Activated CD8-positive, alpha-beta memory T cell treated with anti-CD3 and anti-CD28 coated beads, Interleukin-2, amount 10 ng/mL, durations not matched to agents 7 days and 5 days (primary cell): ENCODE data around the gene TTYH2. TPM values are rescaled to one million over a fixed set of nuclear protein-coding genes. Genes with fewer than 3 reads are reported as not detected.

Experiments used
- ATAC-seq: fragments of 150-1000 bp; cut with Tn5 transposase; one replicate; pipeline ENCODE4 v1.10.0; 2021; ENCODE audit warnings: moderate library complexity
- CTCF ChIA-PET: fragments of 350-600 bp; sonication (Branson Sonifier 250); formaldehyde crosslinking; loops from one replicate; lab custom pipeline; 2021; ENCODE audit warnings: antibody characterized with exemption; lab: Charles Lee
- DNase-seq: peaks from one replicate; pipeline ENCODE4 v3.0.0-alpha.2; 2020
- H3K27ac Mint-ChIP-seq: one replicate; pipeline ENCODE4 v1.8.0; 2021; ENCODE audit warnings: mild to moderate bottlenecking, mixed read lengths
- H3K27me3 Mint-ChIP-seq: one replicate; pipeline ENCODE4 v1.8.0; 2021; ENCODE audit warnings: mixed read lengths
- H3K36me3 Mint-ChIP-seq: one replicate; pipeline ENCODE4 v1.8.0; 2021; ENCODE audit warnings: mild to moderate bottlenecking, mixed read lengths
- H3K4me1 Mint-ChIP-seq: one replicate; pipeline ENCODE4 v1.8.0; 2021; ENCODE audit warnings: mixed read lengths
- H3K4me3 Mint-ChIP-seq: one replicate; pipeline ENCODE4 v1.8.0; 2021; ENCODE audit warnings: mild to moderate bottlenecking, moderate library complexity, mixed read lengths
- H3K9me3 Mint-ChIP-seq: one replicate; pipeline ENCODE4 v1.8.0; 2022; ENCODE audit warnings: low read depth, mixed read lengths
- total RNA-seq, 2 experiments: library from RNA; stranded (reverse); gene quantifications; one replicate each; pipeline ENCODE4 v1.2.3, GENCODE V29; 2021

The TTYH2 gene
- total RNA-seq, 2 experiments from 2014 or later: 7.1 to 12.8 TPM

DNA sequence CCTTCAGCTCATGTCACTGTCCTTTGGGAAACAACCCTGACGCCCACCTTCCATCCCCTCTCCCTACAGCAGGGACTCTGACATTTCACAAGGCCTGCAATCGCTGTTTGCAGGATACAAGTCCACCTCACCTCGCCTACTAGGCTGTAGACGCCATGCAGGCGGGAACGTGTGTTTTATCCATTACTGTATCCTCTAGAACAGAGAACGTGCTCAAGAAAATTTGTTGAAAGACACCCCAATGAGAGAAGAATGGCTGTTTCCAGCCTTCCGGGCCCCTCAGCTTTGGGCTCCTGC lies 1.5 kb upstream of the TTYH2 start:
- Mint-ChIP-seq H3K4me3 (peak overlapping the region; percentile 78), H3K27me3 (no peaks in the 10 kb centered on the region), H3K27ac (peak overlapping the region; percentile 76), H3K4me1 (peaks cover 69% of the 10 kb centered on the region), H3K36me3 (peaks cover 30% of the 10 kb centered on the region), H3K9me3 (no peaks in the 10 kb centered on the region)
- ATAC-seq (no peak), DNase-seq (no peak)
- CTCF ChIA-PET: interaction anchor here (0.7 to 3.5 kb wide), 6 partner anchors 8 to 141 kb away, joined by 3 to 20 read pairs (median 6); partner anchors contain the start of gene RPL38

DNA sequence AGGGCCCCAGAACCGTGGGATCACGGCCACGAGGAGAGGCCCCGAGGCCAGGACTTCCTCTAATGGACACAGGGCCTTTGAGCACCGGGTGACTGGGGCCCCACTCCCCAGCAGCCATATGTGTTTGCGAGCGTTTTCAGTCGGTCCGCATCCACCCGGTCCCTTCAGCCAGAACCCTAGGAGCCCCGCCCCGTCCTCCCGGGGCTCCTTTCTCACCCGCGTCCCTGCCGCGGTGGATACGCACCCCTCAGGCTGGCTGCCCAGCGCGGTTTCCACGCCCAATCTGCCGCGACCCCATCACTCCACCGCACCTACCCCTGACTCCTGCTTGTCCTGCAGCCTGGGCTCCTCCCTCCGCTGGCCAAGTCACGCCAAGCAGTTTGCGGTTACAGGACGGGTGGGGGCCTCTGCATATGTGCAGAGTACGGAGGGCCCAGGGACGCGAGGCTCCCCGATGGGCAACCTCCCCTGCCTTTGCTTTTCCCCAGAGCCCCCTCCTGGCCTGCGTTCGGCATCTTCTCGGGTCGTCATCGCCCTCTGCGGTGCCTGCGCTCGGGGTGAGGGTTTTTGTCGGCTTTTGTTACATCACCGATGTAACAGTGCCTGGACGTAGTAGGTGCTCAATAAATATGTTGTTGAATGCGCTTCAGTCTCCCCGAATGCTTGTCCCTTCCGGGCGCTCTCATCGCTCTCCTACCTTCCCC lies 1.0 kb upstream of the TTYH2 start:
- DNase-seq: peak; percentile 48
- peak overlapping the region; percentile 76 for H3K27ac Mint-ChIP-seq
- no peaks in the 10 kb centered on the region for H3K27me3 Mint-ChIP-seq
- no peaks in the 10 kb centered on the region for H3K9me3 Mint-ChIP-seq
- peak; percentile 2 for ATAC-seq
- H3K36me3 Mint-ChIP-seq: peaks cover 28% of the 10 kb centered on the region
- peaks cover 67% of the 10 kb centered on the region for H3K4me1 Mint-ChIP-seq
- H3K4me3 Mint-ChIP-seq: peak overlapping the region; percentile 78
- CTCF ChIA-PET: interaction anchor here (0.6 to 3.5 kb wide), 18 partner anchors 9 to 245 kb away, joined by 3 to 20 read pairs (median 4); partner anchors contain the start of gene RPL38

DNA sequence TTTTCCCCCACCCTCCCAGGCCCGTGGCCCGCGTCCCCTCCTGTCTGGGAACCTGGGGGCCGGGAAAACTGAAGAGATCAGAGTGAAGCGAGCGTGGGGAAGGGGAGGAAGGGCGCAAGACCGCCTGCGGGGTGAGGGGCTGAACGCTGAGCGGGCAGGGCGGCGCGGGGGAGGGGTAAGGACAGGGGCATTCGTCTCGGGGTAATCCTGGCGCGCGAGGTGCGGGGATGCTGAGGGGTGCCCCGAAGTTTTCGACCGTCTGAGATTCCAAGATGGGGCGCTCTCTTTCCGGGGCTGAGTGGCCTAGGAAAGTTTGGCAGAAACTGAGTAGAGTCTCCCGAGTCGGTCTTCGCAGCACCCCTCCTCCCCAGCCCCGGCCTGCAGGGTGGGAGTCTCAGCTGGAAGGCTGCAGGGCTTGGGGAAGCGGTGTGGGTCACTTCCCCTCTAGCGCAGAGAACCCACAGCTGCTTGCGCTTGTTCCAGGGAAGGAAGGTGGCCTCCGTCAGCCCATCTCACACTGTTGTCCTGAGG lies 555 bp downstream of the TTYH2 start:
- ATAC-seq (no peak), DNase-seq (no peak)
- Mint-ChIP-seq H3K4me1 (peaks cover 56% of the 10 kb centered on the region), H3K27ac (peak overlapping the region; percentile 36), H3K4me3 (peak overlapping the region; percentile 78), H3K36me3 (peaks cover 17% of the 10 kb centered on the region), H3K27me3 (no peaks in the 10 kb centered on the region), H3K9me3 (no peaks in the 10 kb centered on the region)
- CTCF ChIA-PET: interaction anchor here (0.9 to 3.5 kb wide), 10 partner anchors 10 to 154 kb away, joined by 3 to 20 read pairs (median 4); partner anchors contain the start of gene RPL38

DNA sequence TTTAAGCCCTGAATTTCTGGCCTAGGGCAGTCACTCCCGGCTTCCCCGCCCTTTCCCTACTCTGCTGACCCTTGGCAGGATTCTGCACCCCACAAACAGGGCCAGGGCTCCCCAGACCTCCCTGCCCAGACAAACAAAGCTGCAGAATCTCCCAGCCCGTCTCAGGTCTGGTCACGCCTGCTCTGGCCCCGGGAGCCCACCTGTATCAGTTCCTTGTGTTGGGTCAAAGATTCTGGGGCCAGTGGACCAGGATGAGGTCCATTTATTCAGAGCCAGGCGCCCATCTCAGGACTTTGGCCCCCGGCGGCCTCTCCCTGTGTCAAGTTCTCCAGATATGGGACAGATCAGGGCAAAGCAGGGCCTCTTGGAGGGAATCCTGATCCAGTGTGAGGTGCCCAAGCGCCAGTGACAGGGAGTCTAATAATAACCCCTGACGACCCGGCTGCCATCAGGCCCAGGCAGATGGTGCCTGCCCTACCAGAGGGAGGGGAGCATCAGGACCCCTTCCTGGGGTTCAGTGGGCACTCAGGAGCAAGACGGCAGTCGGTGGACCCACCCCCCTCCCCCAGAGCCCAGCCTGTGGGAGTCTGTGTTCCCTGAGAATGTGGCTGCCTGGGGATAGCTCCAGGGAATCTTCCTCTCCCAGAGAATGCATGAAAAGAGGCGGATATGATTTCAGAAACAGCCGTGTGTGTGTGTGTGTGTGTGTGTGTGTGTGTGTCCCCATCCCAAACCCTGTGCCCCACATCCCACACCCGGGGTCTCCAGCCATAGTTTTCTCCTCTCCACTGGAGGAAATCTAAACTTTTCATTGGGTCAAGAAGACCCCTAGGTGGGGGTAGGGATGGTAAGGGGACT lies 1.3 kb downstream of the TTYH2 start:
- Mint-ChIP-seq H3K4me1 (peaks cover 49% of the 10 kb centered on the region), H3K36me3 (peaks cover 10% of the 10 kb centered on the region), H3K27ac (no peak overlapping the region), H3K9me3 (no peaks in the 10 kb centered on the region), H3K27me3 (no peaks in the 10 kb centered on the region), H3K4me3 (peak overlapping the region; percentile 78)
- ATAC-seq (no peak), DNase-seq (no peak)
- CTCF ChIA-PET: interaction anchor here (0.9 to 3.5 kb wide), 4 partner anchors 11 to 84 kb away, joined by 4 to 20 read pairs (median 10); partner anchors contain the start of gene RPL38

DNA sequence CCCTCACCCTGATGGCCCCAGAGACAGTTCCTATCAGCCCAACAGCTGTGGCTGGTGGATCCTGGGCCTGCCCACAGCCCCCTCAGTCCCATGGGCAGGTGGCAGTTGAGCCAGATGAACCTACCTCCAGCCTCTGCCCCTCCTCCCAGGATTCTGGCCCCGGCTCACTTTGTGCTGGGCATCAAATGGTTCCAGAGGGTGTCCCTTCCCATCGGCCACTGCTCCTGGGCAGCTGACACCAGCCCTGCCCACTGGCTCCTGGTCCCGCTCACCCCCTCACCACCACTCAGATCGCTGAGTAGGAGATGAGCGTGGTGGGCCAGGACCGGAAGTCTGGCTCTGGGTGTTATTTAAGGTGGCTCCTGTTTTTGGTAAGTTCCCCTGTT lies 2.0 kb downstream of the TTYH2 start:
- ATAC-seq: no peak
- Mint-ChIP-seq H3K4me1 (peaks cover 44% of the 10 kb centered on the region), H3K27me3 (no peaks in the 10 kb centered on the region), H3K9me3 (no peaks in the 10 kb centered on the region), H3K4me3 (no peak overlapping the region), H3K27ac (no peak overlapping the region), H3K36me3 (peaks cover 6% of the 10 kb centered on the region)
- no peak for DNase-seq
- CTCF ChIA-PET: no interaction called here

DNA sequence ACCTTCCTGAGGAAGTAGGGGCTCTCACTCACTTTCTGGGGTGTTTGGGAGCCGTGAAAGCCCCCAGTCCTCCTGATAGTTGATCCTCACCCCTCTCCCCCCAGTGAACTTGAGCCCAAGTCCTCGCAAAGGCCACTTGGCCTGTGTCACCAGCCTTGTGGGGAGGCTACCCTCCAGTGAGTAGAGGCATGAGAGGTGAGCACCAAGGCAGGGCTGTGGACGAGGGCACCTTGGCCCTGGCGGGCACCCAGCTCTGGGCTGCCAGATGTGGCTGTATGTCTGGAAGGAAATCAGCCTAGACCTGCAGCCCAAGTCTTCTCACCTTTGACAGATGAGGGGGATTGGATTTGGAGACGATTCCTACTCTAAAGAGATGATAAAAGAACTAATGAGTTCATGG lies 3.1 kb downstream of the TTYH2 start:
- H3K4me1 Mint-ChIP-seq: peaks cover 41% of the 10 kb centered on the region
- no peak for DNase-seq

DNA sequence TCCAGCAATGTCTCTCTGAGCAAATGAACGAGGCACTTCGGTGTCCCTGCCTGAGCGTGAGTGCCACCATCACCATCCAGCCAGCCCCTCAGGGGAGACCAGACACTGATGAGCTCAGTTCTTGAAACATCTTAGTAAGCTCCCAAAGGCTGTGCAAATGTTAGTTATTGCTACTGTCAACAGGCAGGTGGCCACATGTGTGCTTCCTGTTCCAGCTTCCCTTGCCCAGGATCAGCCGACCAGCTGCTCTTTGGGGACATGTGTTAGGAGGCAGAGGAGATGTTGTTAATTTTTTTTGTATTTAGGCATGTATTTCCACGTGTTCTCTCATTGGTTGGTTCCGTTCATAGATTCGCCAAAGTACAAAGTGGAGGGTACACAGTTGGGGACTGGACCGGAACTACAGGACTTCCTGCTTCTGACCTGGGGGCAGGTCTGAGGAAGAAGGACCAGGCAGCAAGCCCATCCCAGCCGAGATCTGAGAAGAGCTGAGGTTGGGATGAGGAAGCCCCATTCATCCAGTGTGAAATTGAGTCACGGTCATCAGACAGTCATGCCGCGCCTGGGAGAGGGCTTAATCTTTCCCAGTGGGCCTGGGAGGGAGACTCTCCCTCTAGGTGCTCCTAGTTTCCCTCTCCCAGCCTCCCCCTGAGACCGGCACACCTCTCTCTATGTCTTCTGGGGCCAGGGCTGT lies 3.8 kb downstream of the TTYH2 start:
- DNase-seq (no peak), ATAC-seq (no peak)
- H3K36me3 Mint-ChIP-seq: no peaks in the 10 kb centered on the region
- CTCF ChIA-PET: interaction anchor here (0.6 kb wide), 1 partner anchor 81 kb away, joined by 3 read pairs; no protein-coding TSS in a partner anchor
- H3K4me3 Mint-ChIP-seq: no peak overlapping the region
- H3K27me3 Mint-ChIP-seq: no peaks in the 10 kb centered on the region
- H3K27ac Mint-ChIP-seq: no peak overlapping the region
- H3K4me1 Mint-ChIP-seq: peaks cover 36% of the 10 kb centered on the region
- no peaks in the 10 kb centered on the region for H3K9me3 Mint-ChIP-seq

More for the DNA sequence above, 3.1 kb downstream of the TTYH2 start:
- Mint-ChIP-seq H3K4me3 (no peak overlapping the region), H3K9me3 (no peaks in the 10 kb centered on the region), H3K27me3 (no peaks in the 10 kb centered on the region), H3K36me3 (peaks cover 3% of the 10 kb centered on the region), H3K27ac (no peak overlapping the region)
- CTCF ChIA-PET: no interaction called here
- no peak for ATAC-seq

DNA sequence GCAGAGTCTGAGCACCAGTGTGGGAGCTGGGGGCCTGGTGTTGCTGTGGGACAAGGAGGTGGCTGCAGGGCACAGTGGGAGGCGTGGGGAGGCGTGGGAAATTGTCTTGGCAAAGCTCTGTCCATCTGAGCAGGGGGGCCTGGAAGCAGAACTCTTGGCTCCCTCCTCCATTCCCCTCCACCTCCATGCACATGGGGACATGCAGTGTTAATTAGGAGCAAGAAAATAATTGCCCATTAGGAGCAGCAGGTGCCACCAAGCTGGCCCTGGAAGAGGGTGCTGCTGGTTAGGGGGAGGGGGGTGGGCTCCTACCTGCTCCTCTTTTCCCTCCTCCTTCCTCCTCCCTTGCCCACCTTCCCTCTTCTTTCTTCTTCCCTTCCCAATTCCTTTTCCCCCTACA lies 4.5 kb downstream of the TTYH2 start:
- peaks cover 29% of the 10 kb centered on the region for H3K4me1 Mint-ChIP-seq
- CTCF ChIA-PET: no interaction called here
- no peaks in the 10 kb centered on the region for H3K27me3 Mint-ChIP-seq
- H3K36me3 Mint-ChIP-seq: no peaks in the 10 kb centered on the region
- no peak overlapping the region for H3K4me3 Mint-ChIP-seq
- H3K27ac Mint-ChIP-seq: no peak overlapping the region
- DNase-seq (no peak), ATAC-seq (no peak)
- H3K9me3 Mint-ChIP-seq: no peaks in the 10 kb centered on the region

DNA sequence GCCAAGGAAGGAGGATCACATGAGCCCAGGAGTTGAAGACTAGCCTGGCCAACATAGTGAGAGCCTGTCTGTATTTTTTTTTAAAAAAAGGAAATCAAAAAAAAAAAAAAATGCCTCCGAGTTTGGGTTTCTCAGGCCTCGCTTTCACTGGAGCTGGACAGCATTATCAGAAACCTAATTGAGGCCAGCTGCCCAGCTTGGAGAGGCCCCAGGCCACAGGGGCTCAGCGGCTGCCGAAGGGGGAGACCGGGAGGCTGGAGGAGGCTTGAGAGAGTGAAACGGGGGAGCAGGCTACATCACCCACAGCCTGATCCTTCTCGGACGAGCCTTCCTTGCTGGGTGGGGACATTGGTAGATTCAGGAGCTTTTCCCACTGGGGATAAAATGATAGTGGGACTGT lies 5.1 kb downstream of the TTYH2 start:
- Mint-ChIP-seq H3K9me3 (no peaks in the 10 kb centered on the region), H3K36me3 (no peaks in the 10 kb centered on the region), H3K27ac (no peak overlapping the region), H3K4me3 (no peak overlapping the region), H3K27me3 (no peaks in the 10 kb centered on the region), H3K4me1 (peaks cover 25% of the 10 kb centered on the region)
- ATAC-seq (no peak), DNase-seq (no peak)
- CTCF ChIA-PET: no interaction called here

DNA sequence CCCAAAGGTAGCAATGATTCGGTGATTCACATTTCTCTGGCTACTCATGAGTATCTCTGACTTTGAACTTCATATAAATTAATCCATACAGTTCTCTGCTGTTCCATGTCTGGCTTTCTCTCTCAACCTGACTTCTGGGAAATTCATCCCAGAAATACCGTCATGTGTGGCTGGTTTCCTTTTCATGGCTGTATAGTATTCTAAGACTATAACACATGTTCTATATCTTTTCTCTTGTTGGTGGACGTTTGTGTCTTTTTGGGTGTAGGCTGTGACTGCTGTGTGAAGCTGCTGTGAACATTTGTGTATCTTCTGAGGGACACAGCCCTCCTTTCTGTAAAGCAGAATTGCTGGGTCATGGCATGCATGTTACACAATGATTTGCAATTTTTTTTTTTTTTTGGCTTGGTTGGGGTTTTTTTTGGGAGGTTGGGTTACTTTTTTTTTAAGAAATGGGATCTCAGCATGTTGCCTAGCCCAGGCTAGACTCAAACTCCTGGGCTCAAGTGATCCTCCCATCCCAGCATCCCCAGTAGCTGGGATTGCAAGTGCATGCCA lies 6.3 kb downstream of the TTYH2 start:
- Mint-ChIP-seq H3K4me1 (peaks cover 17% of the 10 kb centered on the region), H3K27me3 (no peaks in the 10 kb centered on the region), H3K9me3 (no peaks in the 10 kb centered on the region), H3K36me3 (no peaks in the 10 kb centered on the region), H3K27ac (no peak overlapping the region), H3K4me3 (no peak overlapping the region)
- CTCF ChIA-PET: interaction anchor here (1.2 kb wide), 1 partner anchor 20 kb away, joined by 9 read pairs; no protein-coding TSS in a partner anchor
- ATAC-seq (no peak), DNase-seq (no peak)

DNA sequence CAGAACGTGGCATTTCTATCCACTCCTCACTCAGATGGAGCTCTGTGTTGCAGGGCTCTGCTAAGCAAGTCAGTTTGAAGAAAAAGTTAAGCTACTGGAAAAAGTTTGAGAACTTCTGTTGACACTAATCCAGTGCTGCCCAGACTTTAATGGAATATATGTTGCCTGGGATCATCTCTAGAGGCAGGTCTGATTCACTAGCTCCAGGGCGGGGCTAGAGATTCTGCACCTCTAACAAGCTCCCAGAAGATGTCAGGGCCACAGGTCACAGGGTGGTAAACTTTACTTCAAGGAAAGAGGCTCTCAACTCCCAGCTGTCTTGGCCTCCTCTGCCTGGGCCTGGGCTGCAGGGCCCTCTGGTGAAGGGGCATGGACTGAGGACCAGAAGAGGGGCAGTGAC lies 6.8 kb downstream of the TTYH2 start:
- no peak for ATAC-seq
- CTCF ChIA-PET: interaction anchor here (1.2 kb wide), 1 partner anchor 21 kb away, joined by 9 read pairs; no protein-coding TSS in a partner anchor
- H3K4me3 Mint-ChIP-seq: no peak overlapping the region

DNA sequence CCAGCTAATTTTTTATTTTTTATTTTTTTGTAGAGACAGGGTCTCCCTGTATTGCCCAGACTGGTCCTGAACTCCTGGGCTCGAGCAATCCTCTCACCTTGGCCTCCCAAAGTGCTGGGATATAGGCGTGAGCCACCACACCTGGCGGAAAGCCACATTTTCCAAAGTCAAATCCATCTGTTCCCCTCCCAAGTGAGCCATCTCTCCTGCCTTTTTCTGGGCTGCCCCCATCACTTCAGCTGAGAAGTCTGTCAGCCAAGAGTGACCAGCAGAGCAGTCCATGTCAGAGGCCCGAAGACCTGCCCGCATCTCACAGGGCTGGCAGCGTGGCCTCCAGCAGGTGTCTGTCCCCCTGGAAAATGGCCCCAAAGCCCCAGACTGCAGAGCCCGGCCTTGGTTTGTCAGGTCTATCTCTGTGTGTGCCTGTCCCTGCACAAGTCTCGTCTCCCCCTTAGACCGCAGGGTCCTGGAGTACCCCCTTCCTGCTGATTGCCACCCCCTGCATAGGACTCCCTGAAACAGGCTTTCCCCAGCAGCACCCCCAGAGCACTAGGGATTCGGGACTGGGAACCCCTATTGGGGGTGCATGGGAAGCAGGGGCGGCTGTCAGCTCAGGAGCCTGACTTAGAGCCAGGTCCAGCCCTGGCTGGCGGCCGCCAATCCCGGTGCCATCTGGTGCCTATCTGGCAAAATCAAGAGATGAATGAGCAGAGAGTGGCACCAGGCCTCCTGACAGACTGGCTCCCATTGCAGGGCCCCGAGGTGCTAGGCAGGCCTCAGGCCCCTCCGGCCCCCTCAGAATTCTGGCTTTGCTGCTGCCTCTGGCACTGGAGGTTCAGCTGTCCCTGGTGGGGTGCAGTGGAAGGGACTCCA lies 7.8 kb downstream of the TTYH2 start:
- ATAC-seq (no peak), DNase-seq (no peak)
- H3K27me3 Mint-ChIP-seq: no peaks in the 10 kb centered on the region
- peaks cover 1% of the 10 kb centered on the region for H3K4me1 Mint-ChIP-seq
- no peak overlapping the region for H3K27ac Mint-ChIP-seq
- CTCF ChIA-PET: interaction anchor here (2.0 kb wide), 1 partner anchor 22 kb away, joined by 6 read pairs; no protein-coding TSS in a partner anchor
- H3K9me3 Mint-ChIP-seq: no peaks in the 10 kb centered on the region
- no peaks in the 10 kb centered on the region for H3K36me3 Mint-ChIP-seq
- no peak overlapping the region for H3K4me3 Mint-ChIP-seq

More for the DNA sequence above, 6.8 kb downstream of the TTYH2 start:
- no peaks in the 10 kb centered on the region for H3K27me3 Mint-ChIP-seq
- no peak overlapping the region for H3K27ac Mint-ChIP-seq
- no peak for DNase-seq
- peaks cover 11% of the 10 kb centered on the region for H3K4me1 Mint-ChIP-seq
- H3K36me3 Mint-ChIP-seq: no peaks in the 10 kb centered on the region
- H3K9me3 Mint-ChIP-seq: no peaks in the 10 kb centered on the region
